ENCODE results near the gene FOXK2. TPM values are rescaled to one million over a fixed set of nuclear protein-coding genes. Genes with fewer than 3 reads are reported as not detected.

FOXK2 gene
- total and polyA plus RNA-seq, 2 donors (not counting 3 experiments of a cell fraction or from before 2014, with no cell fraction given) = 33.4 to 79.3 TPM

DNA sequence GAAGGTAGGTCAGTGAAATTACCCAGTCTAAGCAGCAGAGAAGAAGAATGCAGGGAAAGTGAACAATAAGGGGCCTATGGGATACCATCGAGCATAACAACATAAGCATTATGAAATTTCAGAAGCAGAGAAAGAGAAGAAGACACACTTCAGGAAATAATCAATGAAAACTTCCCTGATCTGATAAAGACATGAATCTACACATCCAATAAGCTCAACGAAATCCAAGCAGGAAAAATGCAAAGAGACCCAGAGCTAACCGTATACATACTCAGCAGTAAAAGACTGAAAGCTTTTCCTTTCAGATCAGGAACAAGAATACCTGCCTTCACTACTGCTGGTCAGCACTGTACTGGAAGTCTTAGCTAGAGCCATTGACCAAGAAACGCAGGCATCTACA, 90.1 kb downstream of the FOXK2 start:
- no peaks in the 10 kb centered on the region for H3K27me3 ChIP-seq (ENCODE audit: control insufficient read depth in 2 of 2, insufficient read depth in 2 of 2, low read length in 2 of 2)
- no peak overlapping the region for H3K9ac ChIP-seq (replicated peaks; ENCODE audit: extremely low read depth, insufficient read depth, low read length)
- H3K36me3 ChIP-seq (ENCODE audit: control insufficient read depth in 2 of 2, extremely low read depth in 1 of 2, insufficient read depth in 2 of 2, low read length in 2 of 2) = peaks cover 0 to 13% of the 10 kb centered on the region in 2 experiments
- no peak overlapping the region for H3K27ac ChIP-seq (ENCODE audit: insufficient read depth, low read depth, low read length)
- intact Hi-C loops (cut with micrococcal nuclease) (no loop called here), dilution Hi-C loops (cut with MboI; ENCODE audit: extremely low pct_ligation_motif_present, low sequenced_read_pairs) (no loop called here)
- no peaks in the 10 kb centered on the region for H4K20me1 ChIP-seq (replicated peaks; ENCODE audit: control insufficient read depth, extremely low read depth, insufficient read depth, low read length)
- no peaks in the 10 kb centered on the region for H3K9me1 ChIP-seq (replicated peaks; ENCODE audit: control insufficient read depth, extremely low read depth, insufficient read depth, low read length)
- ChIA-PET POLR2A (no interaction called here), CTCF (no interaction called here)
- H3K4me1 ChIP-seq (ENCODE audit: control insufficient read depth, extremely low read depth, insufficient read depth, low read length) = no peaks in the 10 kb centered on the region
- FAIRE-seq (no peak), DNase-seq (ENCODE audit: low read depth, low spot score) (no peak)
- no peak overlapping the region for H3K4me3 ChIP-seq (replicated peaks in 1 of 3; ENCODE audit: insufficient read depth in 1 of 3, low read depth in 1 of 3, low read length in 3 of 3)
- BruUV-seq (replicated peaks) = no TSS peak
- TF ChIP-seq, protein P1, sequence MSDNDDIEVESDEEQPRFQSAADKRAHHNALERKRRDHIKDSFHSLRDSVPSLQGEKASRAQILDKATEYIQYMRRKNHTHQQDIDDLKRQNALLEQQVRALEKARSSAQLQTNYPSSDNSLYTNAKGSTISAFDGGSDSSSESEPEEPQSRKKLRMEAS (IDR thresholded peaks at IDR 0.05; ENCODE audit: insufficient read depth, insufficient read length) = no peak
- TF ChIP-seq GATA2 (IDR thresholded peaks at IDR 0.05; ENCODE audit: insufficient read depth, insufficient read length, low read depth, low read length) (no peak), POLR2A (IDR thresholded peaks at IDR 0.05; ENCODE audit: low read depth, low read length) (no peak), FOS (IDR thresholded peaks at IDR 0.05; ENCODE audit: borderline replicate concordance, insufficient read depth, low read length) (no peak), POLR2AphosphoS5 (IDR thresholded peaks at IDR 0.05; ENCODE audit: insufficient read depth, low read depth, low read length) (no peak), EZH2 (IDR thresholded peaks at IDR 0.05; ENCODE audit: borderline replicate concordance, low read depth, low read length, severe bottlenecking) (no peak), MYC (IDR thresholded peaks at IDR 0.05; ENCODE audit: low read depth, low read length) (no peak)
- TF ChIP-seq, protein P2, sequence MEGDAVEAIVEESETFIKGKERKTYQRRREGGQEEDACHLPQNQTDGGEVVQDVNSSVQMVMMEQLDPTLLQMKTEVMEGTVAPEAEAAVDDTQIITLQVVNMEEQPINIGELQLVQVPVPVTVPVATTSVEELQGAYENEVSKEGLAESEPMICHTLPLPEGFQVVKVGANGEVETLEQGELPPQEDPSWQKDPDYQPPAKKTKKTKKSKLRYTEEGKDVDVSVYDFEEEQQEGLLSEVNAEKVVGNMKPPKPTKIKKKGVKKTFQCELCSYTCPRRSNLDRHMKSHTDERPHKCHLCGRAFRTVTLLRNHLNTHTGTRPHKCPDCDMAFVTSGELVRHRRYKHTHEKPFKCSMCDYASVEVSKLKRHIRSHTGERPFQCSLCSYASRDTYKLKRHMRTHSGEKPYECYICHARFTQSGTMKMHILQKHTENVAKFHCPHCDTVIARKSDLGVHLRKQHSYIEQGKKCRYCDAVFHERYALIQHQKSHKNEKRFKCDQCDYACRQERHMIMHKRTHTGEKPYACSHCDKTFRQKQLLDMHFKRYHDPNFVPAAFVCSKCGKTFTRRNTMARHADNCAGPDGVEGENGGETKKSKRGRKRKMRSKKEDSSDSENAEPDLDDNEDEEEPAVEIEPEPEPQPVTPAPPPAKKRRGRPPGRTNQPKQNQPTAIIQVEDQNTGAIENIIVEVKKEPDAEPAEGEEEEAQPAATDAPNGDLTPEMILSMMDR (IDR thresholded peaks at IDR 0.05; ENCODE audit: extremely low read depth in 1 of 2, insufficient read depth in 1 of 2, low read depth in 1 of 2, low read length in 2 of 2) = no peak
- no peaks in the 10 kb centered on the region for H3K9me3 ChIP-seq (replicated peaks; ENCODE audit: control insufficient read depth, insufficient read depth, low read length)
- H3K4me2 ChIP-seq (ENCODE audit: insufficient read depth, low read length) = no peak overlapping the region
- H2AFZ ChIP-seq (ENCODE audit: low read depth, low read length) = no peak overlapping the region
- no peaks in the 10 kb centered on the region for H3K79me2 ChIP-seq (ENCODE audit: control insufficient read depth, insufficient read depth, low read length)

All from endothelial cell of umbilical vein (primary cell).